H9 (cell line): Measurements from ENCODE around the gene TTC24. TPM values are rescaled to one million over a fixed set of nuclear protein-coding genes. Genes with fewer than 3 reads are reported as not detected.

Experiments used
- DNase-seq: peaks from one replicate; pipeline ENCODE4 v3.0.0-alpha.2; 2017
- H2AFZ ChIP-seq: one replicate; pipeline ENCODE4 v1.6.1; 2013; ENCODE audit warnings: mild to moderate bottlenecking, low read length, control low read depth, moderate library complexity
- H2AK5ac ChIP-seq: 2 replicates; pipeline ENCODE4 v1.6.1; 2013; ENCODE audit warnings: low read length, control low read depth, mixed read lengths; ENCODE audit not compliant: insufficient read length
- H2BK120ac ChIP-seq: one replicate; pipeline ENCODE4 v1.6.1; 2013; ENCODE audit warnings: low read depth, mild to moderate bottlenecking, low read length, control low read depth, inconsistent platforms; ENCODE audit not compliant: poor library complexity, severe bottlenecking
- H2BK12ac ChIP-seq: 2 replicates; pipeline ENCODE4 v1.6.1; 2013; ENCODE audit warnings: low read length, control low read depth, mixed read lengths, low read depth; ENCODE audit not compliant: insufficient read length
- H2BK15ac ChIP-seq: 2 replicates; pipeline ENCODE4 v1.6.1; 2013; ENCODE audit warnings: low read depth, low read length, control low read depth
- H2BK20ac ChIP-seq: one replicate; pipeline ENCODE4 v1.6.1; 2013; ENCODE audit warnings: low read depth, mild to moderate bottlenecking, low read length, control low read depth, inconsistent platforms; ENCODE audit not compliant: poor library complexity, severe bottlenecking
- H2BK5ac ChIP-seq: 2 replicates; pipeline ENCODE4 v1.6.1; 2013; ENCODE audit warnings: low read length, control low read depth, mixed read lengths; ENCODE audit not compliant: insufficient read length
- H3K14ac ChIP-seq: 2 replicates; pipeline ENCODE4 v1.6.1; 2013; ENCODE audit warnings: low read length, control low read depth; ENCODE audit not compliant: insufficient read depth
- H3K18ac ChIP-seq: 2 replicates; pipeline ENCODE4 v1.6.1; 2013; ENCODE audit warnings: low read depth, mild to moderate bottlenecking, mixed read lengths, low read length, control low read depth; ENCODE audit not compliant: insufficient read length
- H3K23ac ChIP-seq: 2 replicates; pipeline ENCODE4 v1.6.1; 2013; ENCODE audit warnings: low read length, control low read depth, mixed read lengths, low read depth; ENCODE audit not compliant: insufficient read length
- H3K23me2 ChIP-seq: 2 replicates; pipeline ENCODE4 v1.6.1; 2013; ENCODE audit warnings: low read depth, mild to moderate bottlenecking, mixed read lengths, low read length, control low read depth; ENCODE audit not compliant: insufficient read length, poor library complexity, severe bottlenecking
- H3K27ac ChIP-seq: 2 replicates; pipeline ENCODE4 v1.5.1; 2013; ENCODE audit warnings: low read length, control low read depth, mixed read lengths, low read depth; ENCODE audit not compliant: insufficient read length
- H3K27me3 ChIP-seq: 2 replicates; pipeline ENCODE4 v1.6.1; 2013; ENCODE audit warnings: low read length, control low read depth, inconsistent platforms; ENCODE audit not compliant: insufficient read depth
- H3K4ac ChIP-seq: 2 replicates; pipeline ENCODE4 v1.6.1; 2013; ENCODE audit warnings: low read depth, mild to moderate bottlenecking, control low read depth, inconsistent platforms, low read length, moderate library complexity
- H3K4me1 ChIP-seq: 2 replicates; pipeline ENCODE4 v1.6.1; 2013; ENCODE audit warnings: low read length, control low read depth, inconsistent platforms; ENCODE audit not compliant: insufficient read depth
- H3K4me2 ChIP-seq: 2 replicates; pipeline ENCODE4 v1.6.1; 2013; ENCODE audit warnings: low read length, control low read depth, mixed read lengths; ENCODE audit not compliant: insufficient read length, insufficient read depth
- H3K56ac ChIP-seq: 2 replicates; pipeline ENCODE4 v1.6.1; 2013; ENCODE audit warnings: low read depth, mild to moderate bottlenecking, mixed read lengths, low read length, control low read depth; ENCODE audit not compliant: insufficient read length
- H3K79me1 ChIP-seq: 2 replicates; pipeline ENCODE4 v1.6.1; 2013; ENCODE audit warnings: low read depth, mild to moderate bottlenecking, moderate library complexity, low read length, control low read depth, inconsistent platforms; ENCODE audit not compliant: insufficient read depth, poor library complexity, severe bottlenecking
- H3K79me2 ChIP-seq: 2 replicates; pipeline ENCODE4 v1.6.1; 2013; ENCODE audit warnings: low read length, control low read depth, inconsistent platforms; ENCODE audit not compliant: insufficient read depth
- H3K9ac ChIP-seq: 2 replicates; pipeline ENCODE4 v1.6.1; 2013; ENCODE audit warnings: low read length, control low read depth, mixed read lengths; ENCODE audit not compliant: insufficient read length; ENCODE audit errors: extremely low read depth
- H3K9me3 ChIP-seq: one replicate; pipeline ENCODE4 v1.6.1; 2013; ENCODE audit warnings: low read depth, low read length, inconsistent platforms; ENCODE audit not compliant: control insufficient read depth
- H3T11ph ChIP-seq: one replicate; pipeline ENCODE4 v1.6.1; 2013; ENCODE audit warnings: mild to moderate bottlenecking, low read length, control low read depth, inconsistent platforms
- H4K20me1 ChIP-seq: one replicate; pipeline ENCODE4 v1.6.1; 2013; ENCODE audit not compliant: control insufficient read depth, insufficient read length, insufficient read depth
- H4K5ac ChIP-seq: 2 replicates; pipeline ENCODE4 v1.6.1; 2013; ENCODE audit warnings: low read depth, mild to moderate bottlenecking, mixed read lengths, low read length, control low read depth; ENCODE audit not compliant: insufficient read length
- H4K8ac ChIP-seq: replicated peaks from 2 replicates; pipeline ENCODE4 v1.6.1; 2013; ENCODE audit warnings: low read length, control low read depth, mixed read lengths, low read depth; ENCODE audit not compliant: insufficient read length
- H4K91ac ChIP-seq: 2 replicates; pipeline ENCODE4 v1.6.1; 2013; ENCODE audit warnings: low read depth, mild to moderate bottlenecking, moderate library complexity, mixed read lengths, low read length, control low read depth; ENCODE audit not compliant: insufficient read length
- H3K27ac Mint-ChIP-seq, 3 experiments: 2 replicates in 2 of 3; 3 replicates in 1 of 3; pipeline ENCODE4 v1.8.0; 2020 to 2021; ENCODE audit warnings: mixed read lengths in 3 of 3, mild to moderate bottlenecking in 1 of 3, moderate library complexity in 1 of 3
- H3K27me3 Mint-ChIP-seq: 2 replicates; pipeline ENCODE4 v1.8.0; 2021; ENCODE audit warnings: low read depth, mild to moderate bottlenecking, moderate library complexity, mixed read lengths
- H3K36me3 Mint-ChIP-seq, 3 experiments: 2 replicates in 2 of 3; 3 replicates in 1 of 3; pipeline ENCODE4 v1.8.0; 2020 to 2021; ENCODE audit warnings: low read depth in 3 of 3, mixed read lengths in 3 of 3; ENCODE audit not compliant: insufficient read depth in 1 of 3
- H3K4me1 Mint-ChIP-seq, 2 experiments: 2 replicates each; pipeline ENCODE4 v1.8.0; 2020; ENCODE audit warnings: mixed read lengths in 2 of 2
- H3K4me3 Mint-ChIP-seq, 2 experiments: 2 replicates in 1 of 2; 3 replicates in 1 of 2; pipeline ENCODE4 v1.8.0; 2020 to 2021; ENCODE audit warnings: mild to moderate bottlenecking in 2 of 2, mixed read lengths in 2 of 2, moderate library complexity in 1 of 2
- H3K9me3 Mint-ChIP-seq, 2 experiments: 2 replicates in 1 of 2; 3 replicates in 1 of 2; pipeline ENCODE4 v1.8.0; 2020; ENCODE audit warnings: mild to moderate bottlenecking in 2 of 2, mixed read lengths in 2 of 2, moderate library complexity in 1 of 2
- CTCF ChIP-seq: fragments of 200-600 bp; sonication (generic); conservative IDR thresholded peaks from 3 replicates; pipeline ENCODE4 v1.8.0; 2021; ENCODE audit warnings: antibody characterized with exemption, mild to moderate bottlenecking
- WGBS: extraction: QIAGEN DNeasy Blood & Tissue Kit; methylation state at CpG from one replicate; pipeline ENCODE4 v1.1.7; 2013; ENCODE audit warnings: missing lambda C conversion rate, low lambda C conversion rate, mixed read lengths; ENCODE audit not compliant: insufficient read length; ENCODE audit errors: extremely low coverage; 5-methylcytosine and 5-hydroxymethylcytosine counted together
- total RNA-seq: library from RNA; stranded (reverse); gene quantifications from 2 replicates; pipeline ENCODE4 v1.2.1, GENCODE V29; 2021

The TTC24 gene
- total RNA-seq, 1 experiment from 2014 or later = 0.26 TPM

- no peak overlapping the region for H2BK12ac ChIP-seq
- H3K27ac ChIP-seq = no peak overlapping the region
- no peaks in the 10 kb centered on the region for H3K23me2 ChIP-seq
- no peak overlapping the region for H2BK120ac ChIP-seq
- H3K4ac ChIP-seq = no peak overlapping the region
- Mint-ChIP-seq H3K4me3 (no peak overlapping the region), H3K36me3 (no peaks in the 10 kb centered on the region), H3K27ac (no peak overlapping the region), H3K9me3 (no peaks in the 10 kb centered on the region), H3K4me1 (peaks cover 0 to 5% of the 10 kb centered on the region in 2 experiments; a peak in 2 of 4 replicates), H3K27me3 (peaks cover 7% of the 10 kb centered on the region)
- WGBS = no CpG with 5 or more reads among the region's 3 CpGs
- no peak overlapping the region for H4K91ac ChIP-seq
- H3T11ph ChIP-seq = no peak overlapping the region
- H2BK5ac ChIP-seq = no peak overlapping the region
- H3K18ac ChIP-seq = no peak overlapping the region
- no peaks in the 10 kb centered on the region for H3K27me3 ChIP-seq
- H4K8ac ChIP-seq = no peak overlapping the region
- H2BK15ac ChIP-seq = no peak overlapping the region
- no peak overlapping the region for H3K9ac ChIP-seq
- no peak overlapping the region for H3K14ac ChIP-seq
- no peak overlapping the region for H3K56ac ChIP-seq
- H4K20me1 ChIP-seq = no peaks in the 10 kb centered on the region
- H3K23ac ChIP-seq = no peak overlapping the region
- H4K5ac ChIP-seq = no peak overlapping the region
- H3K4me2 ChIP-seq = no peak overlapping the region
- no peaks in the 10 kb centered on the region for H3K9me3 ChIP-seq
- no peak for TF ChIP-seq CTCF
- no peak overlapping the region for H2AK5ac ChIP-seq
- no peaks in the 10 kb centered on the region for H3K79me2 ChIP-seq
- no peak overlapping the region for H2AFZ ChIP-seq
- H3K79me1 ChIP-seq = no peaks in the 10 kb centered on the region
- DNase-seq = no peak
- no peaks in the 10 kb centered on the region for H3K4me1 ChIP-seq
- no peak overlapping the region for H2BK20ac ChIP-seq
These were observed 2.0 kb upstream of the TTC24 start for GRCh38 chr1:156577550-156577949.
